PC-3 (cell line): Measurements from ENCODE around the gene ZNF396. TPM values are rescaled to one million over a fixed set of nuclear protein-coding genes. Genes with fewer than 3 reads are reported as not detected.
A peak's percentile ranks its signal among the peaks of the same experiment; 100 is the strongest.

Experiments used
- ATAC-seq: fragments of 200-7000 bp; cut with Tn5 transposase; 2 replicates; pipeline ENCODE4 v1.9.1; 2020; ENCODE audit warnings: mild to moderate bottlenecking, moderate library complexity
- BruUV-seq: library from RNA; stranded (reverse); fragments of 400-500 nt; replicated peaks from 2 replicates; lab custom pipeline; 2021; lab: Mats Ljungman, UMichigan
- CTCF ChIA-PET: fragments of 300-600 bp; sonication (Branson Sonifier 250); formaldehyde crosslinking; loops from one replicate; lab custom pipeline; 2022; ENCODE audit warnings: antibody characterized with exemption; lab: Charles Lee
- POLR2A ChIA-PET: fragments of 300-600 bp; sonication (Branson Sonifier 250); formaldehyde crosslinking; loops from one replicate; lab custom pipeline; 2022; ENCODE audit warnings: antibody characterized with exemption; ENCODE audit not compliant: unreplicated experiment; lab: Charles Lee
- DNase-seq: peaks from one replicate; pipeline ENCODE4 v3.0.0-alpha.2; 2015
- H2AFZ ChIP-seq: fragments of 300-600 bp; sonication (generic); 2 replicates; pipeline ENCODE4 v1.6.0; 2016; ENCODE audit warnings: antibody characterized with exemption, low read length
- H3F3A ChIP-seq: fragments of 300-600 bp; sonication (generic); one replicate; pipeline ENCODE4 v1.6.0; 2017; ENCODE audit warnings: antibody characterized with exemption, low read length, control low read depth, mild to moderate bottlenecking; ENCODE audit not compliant: unreplicated experiment
- H3K27ac ChIP-seq: fragments of 300-600 bp; sonication (generic); 2 replicates; pipeline ENCODE4 v1.5.1; 2016; ENCODE audit warnings: mild to moderate bottlenecking, low read length
- H3K27me3 ChIP-seq: fragments of 300-600 bp; sonication (generic); 2 replicates; pipeline ENCODE4 v1.6.1; 2016; ENCODE audit warnings: low read length, mixed read lengths
- H3K36me3 ChIP-seq: fragments of 300-600 bp; sonication (generic); 2 replicates; pipeline ENCODE4 v1.6.1; 2016; ENCODE audit warnings: low read depth, mixed run types, low read length, mixed read lengths
- H3K4me1 ChIP-seq: fragments of 300-600 bp; sonication (generic); 2 replicates; pipeline ENCODE4 v1.5.1; 2016; ENCODE audit warnings: low read length; ENCODE audit not compliant: insufficient read depth
- H3K4me2 ChIP-seq: fragments of 300-600 bp; sonication (generic); 2 replicates; pipeline ENCODE4 v1.6.0; 2016; ENCODE audit warnings: low read length
- H3K4me3 ChIP-seq: fragments of 300-600 bp; sonication (generic); 2 replicates; pipeline ENCODE4 v1.5.1; 2016; ENCODE audit warnings: mild to moderate bottlenecking, low read length, mixed read lengths
- H3K79me2 ChIP-seq: fragments of 300-600 bp; sonication (generic); 2 replicates; pipeline ENCODE4 v1.6.1; 2017; ENCODE audit warnings: low read length, mixed read lengths
- H3K9ac ChIP-seq: fragments of 300-600 bp; sonication (generic); 2 replicates; pipeline ENCODE4 v1.6.0; 2016; ENCODE audit warnings: mild to moderate bottlenecking, low read length
- H3K9me2 ChIP-seq: fragments of 300-600 bp; sonication (generic); replicated peaks from 2 replicates; pipeline ENCODE4 v1.6.1; 2016; ENCODE audit warnings: mixed run types, low read length, mixed read lengths
- H3K9me3 ChIP-seq: fragments of 300-600 bp; sonication (generic); 2 replicates; pipeline ENCODE4 v1.6.1; 2016; ENCODE audit warnings: low read length, mixed read lengths
- H4K20me1 ChIP-seq: fragments of 300-600 bp; sonication (generic); 2 replicates; pipeline ENCODE4 v1.6.1; 2016; ENCODE audit warnings: low read length, mixed read lengths
- EZH2 ChIP-seq: fragments of 300-600 bp; sonication (generic); IDR thresholded peaks from one replicate; pipeline ENCODE4 v1.6.1; 2017; ENCODE audit warnings: antibody characterized with exemption, mild to moderate bottlenecking, low read length; ENCODE audit not compliant: unreplicated experiment
- EZH2phosphoT487 ChIP-seq: fragments of 300-600 bp; sonication (generic); IDR thresholded peaks from 2 replicates; pipeline ENCODE4 v1.6.1; 2018; ENCODE audit warnings: mild to moderate bottlenecking, antibody characterized with exemption, low read length, borderline replicate concordance
- intact Hi-C: fragments of 100-400 bp; cut with micrococcal nuclease; formaldehyde crosslinking; loops from 2 replicates; pipeline ENCODE4 v1.9.0; 2023
- total RNA-seq: library from RNA; depleted of rRNA; stranded (reverse); fragments of >200 nt; gene quantifications from 2 replicates; pipeline ENCODE4 v1.2.3, GENCODE V29; 2014
- TF ChIP-seq, protein P1 (sequence below): fragments of 300-600 bp; sonication (generic); conservative IDR thresholded peaks from 2 replicates; pipeline ENCODE4 v1.5.1; 2017; ENCODE audit warnings: antibody characterized with exemption, low read depth, mild to moderate bottlenecking, low read length

ZNF396 gene
- total RNA-seq, 1 experiment from 2014 or later = 0.95 TPM

DNA sequence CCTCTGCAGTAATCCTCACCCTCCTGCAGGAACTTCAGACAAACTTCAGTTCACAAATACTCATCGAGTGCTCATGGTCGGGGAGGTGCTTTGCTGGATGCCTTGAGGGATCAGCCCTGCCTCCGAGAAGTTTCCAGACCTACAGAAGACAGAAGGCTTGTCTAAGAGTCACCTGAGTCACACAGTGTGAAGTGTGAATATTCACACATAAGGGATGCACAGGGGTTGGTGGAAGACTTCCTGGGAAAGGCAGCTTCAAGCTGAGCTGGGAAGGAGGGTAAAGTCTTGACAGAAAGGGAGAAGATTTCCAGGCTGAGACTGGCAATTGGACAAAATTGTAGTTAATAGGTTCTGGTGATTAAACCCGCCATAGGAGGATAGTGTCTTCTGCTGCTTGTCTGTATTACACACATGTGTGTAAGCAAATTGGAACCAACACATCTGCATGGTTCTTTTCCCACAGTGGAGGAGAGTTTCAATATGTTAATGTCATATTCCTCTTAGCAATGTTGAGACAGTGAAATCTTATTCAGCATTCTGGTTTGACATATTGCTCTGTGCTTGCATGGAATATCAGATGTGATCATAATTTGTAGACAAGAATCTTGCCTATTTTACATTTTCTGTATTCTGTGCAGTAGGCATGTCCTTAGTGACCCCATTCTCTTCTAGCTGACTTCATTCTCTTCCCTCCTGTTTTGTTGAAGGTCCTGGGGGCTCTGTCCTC, 34.7 kb upstream of the ZNF396 start:
- Histone ChIP-seq H3K4me3 (no peak overlapping the region), H3K4me2 (no peak overlapping the region), H4K20me1 (no peaks in the 10 kb centered on the region), H3K27me3 (no peaks in the 10 kb centered on the region), H3K9ac (no peak overlapping the region), H3K79me2 (no peaks in the 10 kb centered on the region), H2AFZ (no peak overlapping the region), H3K9me2 (no peaks in the 10 kb centered on the region), H3K9me3 (no peaks in the 10 kb centered on the region), H3F3A (no peaks in the 10 kb centered on the region), H3K36me3 (no peaks in the 10 kb centered on the region), H3K4me1 (peaks cover 23% of the 10 kb centered on the region), H3K27ac (no peak overlapping the region)
- BruUV-seq = no TSS peak
- POLR2A ChIA-PET = no interaction called here
- TF ChIP-seq, protein P1, sequence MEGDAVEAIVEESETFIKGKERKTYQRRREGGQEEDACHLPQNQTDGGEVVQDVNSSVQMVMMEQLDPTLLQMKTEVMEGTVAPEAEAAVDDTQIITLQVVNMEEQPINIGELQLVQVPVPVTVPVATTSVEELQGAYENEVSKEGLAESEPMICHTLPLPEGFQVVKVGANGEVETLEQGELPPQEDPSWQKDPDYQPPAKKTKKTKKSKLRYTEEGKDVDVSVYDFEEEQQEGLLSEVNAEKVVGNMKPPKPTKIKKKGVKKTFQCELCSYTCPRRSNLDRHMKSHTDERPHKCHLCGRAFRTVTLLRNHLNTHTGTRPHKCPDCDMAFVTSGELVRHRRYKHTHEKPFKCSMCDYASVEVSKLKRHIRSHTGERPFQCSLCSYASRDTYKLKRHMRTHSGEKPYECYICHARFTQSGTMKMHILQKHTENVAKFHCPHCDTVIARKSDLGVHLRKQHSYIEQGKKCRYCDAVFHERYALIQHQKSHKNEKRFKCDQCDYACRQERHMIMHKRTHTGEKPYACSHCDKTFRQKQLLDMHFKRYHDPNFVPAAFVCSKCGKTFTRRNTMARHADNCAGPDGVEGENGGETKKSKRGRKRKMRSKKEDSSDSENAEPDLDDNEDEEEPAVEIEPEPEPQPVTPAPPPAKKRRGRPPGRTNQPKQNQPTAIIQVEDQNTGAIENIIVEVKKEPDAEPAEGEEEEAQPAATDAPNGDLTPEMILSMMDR = no peak
- TF ChIP-seq EZH2phosphoT487 (no peak), EZH2 (no peak)
- ATAC-seq = no peak
- no peak for DNase-seq
- intact Hi-C loops = no loop called here
- CTCF ChIA-PET = no interaction called here

DNA sequence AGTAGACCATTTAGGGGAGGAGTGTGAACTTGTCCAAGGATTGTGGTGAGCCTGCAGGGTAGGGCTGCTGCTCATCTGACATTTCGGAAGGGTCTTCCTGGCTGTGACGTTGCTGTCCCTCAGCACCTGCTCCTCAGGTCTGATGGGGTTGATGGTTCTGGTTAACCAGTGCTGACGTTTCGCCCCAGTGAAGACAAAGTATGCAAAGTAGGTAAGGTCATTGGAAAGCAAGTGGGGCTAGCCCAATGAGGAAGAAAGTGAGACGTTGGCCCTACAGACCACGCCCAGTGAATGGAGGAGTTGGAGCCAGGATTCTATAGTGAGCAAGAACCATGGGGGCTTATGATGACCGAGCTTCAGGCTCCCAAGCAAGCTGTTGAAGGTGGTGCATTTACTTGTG, 33.4 kb upstream of the ZNF396 start:
- ATAC-seq (no peak), DNase-seq (no peak)
- no peaks in the 10 kb centered on the region for H4K20me1 ChIP-seq
- no peak overlapping the region for H3K9ac ChIP-seq
- no peak overlapping the region for H3K4me2 ChIP-seq
- no peaks in the 10 kb centered on the region for H3K27me3 ChIP-seq
- ChIA-PET CTCF (no interaction called here), POLR2A (interaction anchor here (0.5 to 0.6 kb wide), 2 partner anchors 68 to 263 kb away, joined by 3 to 4 read pairs; no protein-coding TSS in a partner anchor)
- H2AFZ ChIP-seq = no peak overlapping the region
- no peaks in the 10 kb centered on the region for H3K9me3 ChIP-seq
- no peaks in the 10 kb centered on the region for H3F3A ChIP-seq
- H3K79me2 ChIP-seq = no peaks in the 10 kb centered on the region
- intact Hi-C loops = no loop called here
- no peaks in the 10 kb centered on the region for H3K9me2 ChIP-seq
- BruUV-seq = no TSS peak
- TF ChIP-seq EZH2phosphoT487 (no peak), EZH2 (no peak)
- TF ChIP-seq, protein P1 = no peak
- peaks cover 14% of the 10 kb centered on the region for H3K4me1 ChIP-seq
- no peak overlapping the region for H3K27ac ChIP-seq
- no peaks in the 10 kb centered on the region for H3K36me3 ChIP-seq
- H3K4me3 ChIP-seq = no peak overlapping the region

DNA sequence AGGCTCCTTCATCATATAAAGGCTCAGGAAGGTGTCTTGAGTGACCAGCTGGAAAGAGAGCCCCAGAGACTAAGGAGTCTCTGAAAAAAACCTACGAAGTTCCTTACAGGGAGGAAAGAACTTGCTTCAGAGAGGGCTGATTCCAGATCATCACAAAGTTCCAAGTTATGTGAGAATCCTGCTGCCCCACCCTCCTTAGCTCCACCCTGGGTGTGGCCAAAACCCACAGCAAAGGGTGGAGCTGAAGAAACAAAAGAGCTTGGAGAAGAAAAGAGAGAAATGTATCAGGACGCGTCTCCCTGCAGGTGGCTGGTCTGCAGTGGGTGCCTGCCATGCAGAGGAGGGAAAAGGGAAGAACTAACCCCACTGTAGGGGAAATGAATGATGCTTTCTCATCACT, 32.8 kb upstream of the ZNF396 start:
- H3K9me2 ChIP-seq = no peaks in the 10 kb centered on the region
- no peaks in the 10 kb centered on the region for H3K79me2 ChIP-seq
- H3K27ac ChIP-seq = peak overlapping the region; percentile 30; the same call in 1 of the 2 replicates
- H4K20me1 ChIP-seq = no peaks in the 10 kb centered on the region
- H3K4me1 ChIP-seq = peaks cover 14% of the 10 kb centered on the region
- no TSS peak for BruUV-seq
- no peak overlapping the region for H3K9ac ChIP-seq
- H3K27me3 ChIP-seq = no peaks in the 10 kb centered on the region
- no peak overlapping the region for H3K4me2 ChIP-seq
- ChIA-PET CTCF (no interaction called here), POLR2A (interaction anchor here (0.5 to 0.6 kb wide), 3 partner anchors 68 to 892 kb away, joined by 3 to 4 read pairs (median 4); no protein-coding TSS in a partner anchor)
- DNase-seq (peak; percentile 48), ATAC-seq (peak; percentile 66)
- no peak overlapping the region for H3K4me3 ChIP-seq
- H3K36me3 ChIP-seq = no peaks in the 10 kb centered on the region
- H2AFZ ChIP-seq = no peak overlapping the region
- intact Hi-C loops = loop anchor here (2.0 to 5.0 kb wide), 3 partner anchors 29 to 172 kb away; partner anchors contain the start of genes GALNT1 and INO80C
- no peak for TF ChIP-seq EZH2phosphoT487
- no peak for TF ChIP-seq EZH2
- TF ChIP-seq, protein P1 = no peak
- H3K9me3 ChIP-seq = no peaks in the 10 kb centered on the region
- H3F3A ChIP-seq = no peaks in the 10 kb centered on the region
